ENCODE results near the gene SIPA1L3. TPM values are rescaled to one million over a fixed set of nuclear protein-coding genes. Genes with fewer than 3 reads are reported as not detected.

The SIPA1L3 gene
- total RNA-seq, 3 donors from 2014 or later = 9.6 to 29.8 (median 28.5) TPM

DNA sequence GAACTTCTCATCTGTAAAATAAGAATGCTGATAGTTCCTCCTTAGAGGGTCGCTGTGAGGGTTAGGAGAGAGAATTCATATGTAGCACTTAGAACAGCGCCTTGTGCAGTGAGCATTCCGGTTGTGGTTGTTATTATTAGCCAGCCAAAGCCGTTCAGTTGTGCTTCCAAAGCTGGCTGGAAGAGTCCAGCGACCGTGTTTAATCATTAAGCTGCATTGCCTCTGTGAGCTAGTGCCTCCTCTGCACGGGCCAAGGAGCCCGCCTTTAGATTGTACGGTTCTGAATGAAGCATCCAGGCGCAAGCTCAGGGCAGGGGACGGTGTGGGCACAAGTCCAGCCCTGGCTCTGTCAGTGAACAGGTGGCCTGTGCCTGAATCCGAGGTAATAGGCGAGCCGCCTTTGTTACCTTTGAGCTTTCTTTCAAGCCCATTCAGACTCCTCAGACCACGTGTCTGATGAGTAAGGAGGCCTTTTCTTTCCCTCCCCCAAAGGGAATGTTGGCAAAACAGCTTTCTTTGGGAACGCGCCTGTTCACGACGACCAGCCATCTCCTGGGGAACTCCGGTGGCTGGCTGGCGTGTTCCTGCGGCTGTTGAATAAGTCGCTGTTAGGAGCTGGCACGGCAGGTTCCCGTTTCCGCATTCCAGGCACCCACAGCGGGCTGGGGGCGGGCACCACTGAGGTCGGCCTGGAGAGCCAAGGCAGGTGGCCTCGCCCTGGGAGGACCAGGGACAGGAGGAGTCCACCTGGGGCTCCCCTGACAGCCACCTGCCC is 25.1 kb downstream of the SIPA1L3 start:
- intact Hi-C loops (cut with DNase I; ENCODE audit: low total_unique reads) = no loop called here
- H3K4me1 ChIP-seq = peaks cover 0 to 11% of the 10 kb centered on the region in 2 donors
- H3K36me3 ChIP-seq = no peaks in the 10 kb centered on the region
- H3K9me3 ChIP-seq = peaks cover 8 to 10% of the 10 kb centered on the region in 2 donors
- no peaks in the 10 kb centered on the region for H3K27me3 ChIP-seq
- DNase-seq (ENCODE audit: low spot score in 2 of 2) = peak; percentile 87 to 92
- H3K4me3 ChIP-seq = peak overlapping the region in 2 of 3 donors; percentile 41 to 54
- peak in 2 of 3 donors; percentile 34 to 67 for TF ChIP-seq POLR2AphosphoS5 (IDR thresholded peaks at IDR 0.05)
- TF ChIP-seq, protein P1, sequence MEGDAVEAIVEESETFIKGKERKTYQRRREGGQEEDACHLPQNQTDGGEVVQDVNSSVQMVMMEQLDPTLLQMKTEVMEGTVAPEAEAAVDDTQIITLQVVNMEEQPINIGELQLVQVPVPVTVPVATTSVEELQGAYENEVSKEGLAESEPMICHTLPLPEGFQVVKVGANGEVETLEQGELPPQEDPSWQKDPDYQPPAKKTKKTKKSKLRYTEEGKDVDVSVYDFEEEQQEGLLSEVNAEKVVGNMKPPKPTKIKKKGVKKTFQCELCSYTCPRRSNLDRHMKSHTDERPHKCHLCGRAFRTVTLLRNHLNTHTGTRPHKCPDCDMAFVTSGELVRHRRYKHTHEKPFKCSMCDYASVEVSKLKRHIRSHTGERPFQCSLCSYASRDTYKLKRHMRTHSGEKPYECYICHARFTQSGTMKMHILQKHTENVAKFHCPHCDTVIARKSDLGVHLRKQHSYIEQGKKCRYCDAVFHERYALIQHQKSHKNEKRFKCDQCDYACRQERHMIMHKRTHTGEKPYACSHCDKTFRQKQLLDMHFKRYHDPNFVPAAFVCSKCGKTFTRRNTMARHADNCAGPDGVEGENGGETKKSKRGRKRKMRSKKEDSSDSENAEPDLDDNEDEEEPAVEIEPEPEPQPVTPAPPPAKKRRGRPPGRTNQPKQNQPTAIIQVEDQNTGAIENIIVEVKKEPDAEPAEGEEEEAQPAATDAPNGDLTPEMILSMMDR (IDR thresholded peaks at IDR 0.05) = no peak
- peak overlapping the region; percentile 82 to 83 for H3K27ac ChIP-seq

DNA sequence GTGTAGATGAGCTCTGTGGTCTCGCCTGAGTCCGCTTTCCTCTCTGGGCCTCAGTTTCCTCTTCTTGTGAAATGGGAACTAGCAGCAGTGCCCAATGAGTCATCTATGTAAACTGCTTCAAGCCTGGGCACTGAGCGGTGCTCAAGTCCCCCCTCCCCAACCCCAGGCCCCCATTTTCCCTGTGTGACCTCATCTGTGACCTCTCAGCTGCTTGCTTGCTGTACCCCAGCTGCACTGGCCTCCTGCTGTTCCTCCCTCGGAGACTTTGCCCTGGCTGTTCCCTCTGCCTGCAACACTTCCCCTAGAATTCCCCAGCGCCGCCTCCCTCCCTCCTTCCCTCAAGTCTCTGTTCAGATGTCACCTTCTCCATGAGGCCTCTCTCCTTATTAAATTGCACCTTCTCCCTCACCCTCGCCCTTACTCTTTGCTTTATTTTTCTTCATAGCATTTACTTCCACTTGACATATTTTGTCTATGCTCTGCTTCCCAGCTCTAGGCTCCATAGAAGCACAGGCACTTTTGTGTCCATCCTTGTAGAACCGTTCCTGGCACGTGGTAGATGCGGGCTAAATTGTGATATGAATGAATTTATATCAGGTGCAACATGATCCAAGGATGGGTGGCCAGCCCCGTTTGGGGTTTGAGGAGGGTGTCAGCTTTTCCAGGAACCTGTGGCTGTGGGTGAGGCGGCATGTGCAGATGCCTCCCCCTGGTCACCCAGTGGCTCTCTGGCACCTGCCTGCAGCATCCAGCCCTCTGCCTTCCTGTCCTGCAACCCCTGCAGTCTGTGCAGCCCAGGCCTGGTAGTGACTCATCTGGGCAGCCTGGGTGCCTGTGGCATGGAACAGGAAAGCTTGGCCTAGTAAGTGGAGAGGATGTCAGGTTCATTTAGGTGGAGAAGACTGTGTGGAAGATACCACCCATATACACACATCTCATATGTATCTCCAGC is 26.3 kb downstream of the SIPA1L3 start:
- H3K4me3 ChIP-seq = peak overlapping the region in 2 of 3 donors; percentile 41 to 54
- H3K9me3 ChIP-seq = peaks cover 8 to 10% of the 10 kb centered on the region in 2 donors
- H3K27me3 ChIP-seq = no peaks in the 10 kb centered on the region
- intact Hi-C loops (cut with DNase I; ENCODE audit: low total_unique reads) = no loop called here
- H3K27ac ChIP-seq = peak overlapping the region; percentile 82 to 83
- H3K4me1 ChIP-seq = peaks cover 0 to 11% of the 10 kb centered on the region in 2 donors
- no peak for DNase-seq (ENCODE audit: low spot score in 2 of 2)
- no peak for TF ChIP-seq POLR2AphosphoS5 (IDR thresholded peaks at IDR 0.05)
- no peak for TF ChIP-seq POLR2A (IDR thresholded peaks at IDR 0.05)
- TF ChIP-seq, protein P1 (IDR thresholded peaks at IDR 0.05) = no peak
- no peaks in the 10 kb centered on the region for H3K36me3 ChIP-seq

DNA sequence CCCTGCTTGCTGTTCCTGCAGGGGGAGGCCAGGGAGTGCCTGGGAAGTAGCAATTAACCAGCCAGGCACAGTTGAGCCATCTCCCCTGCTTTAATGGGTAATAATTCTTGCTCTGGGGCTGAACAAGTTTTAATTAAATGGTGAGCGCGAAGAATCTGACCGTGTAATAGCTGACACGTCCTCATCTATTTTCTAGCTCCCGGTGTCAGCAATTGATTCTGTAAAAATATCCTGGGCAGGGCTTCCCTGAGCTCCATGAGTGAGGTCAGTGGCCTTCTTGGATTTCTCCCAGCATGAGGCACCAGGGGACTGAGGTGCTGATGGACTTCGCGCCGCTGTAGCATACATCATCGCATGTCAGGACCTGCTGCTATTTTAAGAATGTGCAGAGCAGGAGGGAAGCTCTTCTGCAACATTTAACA is 26.9 kb downstream of the SIPA1L3 start:
- Histone ChIP-seq H3K4me1 (peaks cover 0 to 11% of the 10 kb centered on the region in 2 donors), H3K4me3 (peak overlapping the region in 1 of 3 donors; percentile 54), H3K36me3 (no peaks in the 10 kb centered on the region), H3K27ac (peak overlapping the region; percentile 40 to 83), H3K9me3 (peaks cover 8 to 10% of the 10 kb centered on the region in 2 donors), H3K27me3 (no peaks in the 10 kb centered on the region)
- intact Hi-C loops (cut with DNase I; ENCODE audit: low total_unique reads) = no loop called here
- no peak for DNase-seq (ENCODE audit: low spot score in 2 of 2)
- TF ChIP-seq POLR2AphosphoS5 (IDR thresholded peaks at IDR 0.05) = no peak
- TF ChIP-seq, protein P1 (IDR thresholded peaks at IDR 0.05) = no peak

DNA sequence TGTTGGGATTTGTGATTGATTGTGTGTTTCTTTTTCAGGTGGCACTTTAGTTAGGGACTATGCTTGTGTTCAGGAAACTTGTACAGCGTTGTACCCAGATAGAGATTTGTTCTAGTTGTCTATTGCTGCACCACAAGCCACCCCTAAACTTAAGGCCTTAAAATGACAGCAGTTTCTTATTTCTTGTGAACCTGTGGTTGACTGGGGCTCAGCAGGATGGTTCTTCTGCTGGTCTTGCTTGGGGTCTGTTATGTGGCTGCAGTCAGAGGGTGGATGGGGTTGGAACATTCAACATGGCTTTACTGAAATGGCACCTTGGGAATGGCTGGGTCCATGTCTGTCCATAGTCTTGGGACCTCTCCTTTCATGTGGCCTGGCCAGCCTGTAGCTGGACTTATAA is 28.3 kb downstream of the SIPA1L3 start:
- intact Hi-C loops (cut with DNase I; ENCODE audit: low total_unique reads) = no loop called here
- Histone ChIP-seq H3K4me3 (no peak overlapping the region), H3K27me3 (no peaks in the 10 kb centered on the region), H3K4me1 (peaks cover 0 to 11% of the 10 kb centered on the region in 2 donors), H3K27ac (no peak overlapping the region), H3K36me3 (no peaks in the 10 kb centered on the region), H3K9me3 (peaks cover 8 to 10% of the 10 kb centered on the region in 2 donors)
- no peak for DNase-seq (ENCODE audit: low spot score in 2 of 2)
- TF ChIP-seq, protein P1 (IDR thresholded peaks at IDR 0.05) = no peak
- TF ChIP-seq POLR2AphosphoS5 (IDR thresholded peaks at IDR 0.05) = no peak
- TF ChIP-seq POLR2A (IDR thresholded peaks at IDR 0.05) = no peak

Data from breast epithelium (tissue), 4 donors.